CD4-positive, alpha-beta memory T cell (primary cell): ENCODE results near the gene ALG2. TPM values are rescaled to one million over a fixed set of nuclear protein-coding genes. Genes with fewer than 3 reads are reported as not detected.

Experiments used
- CTCF ChIA-PET: fragments of 350-600 bp; sonication (Branson Sonifier 250); formaldehyde crosslinking; loops from one replicate; lab custom pipeline; 2021; ENCODE audit warnings: inconsistent platforms; ENCODE audit not compliant: partially characterized antibody; lab: Charles Lee
- POLR2A ChIA-PET: fragments of 350-600 bp; sonication (Branson Sonifier 250); formaldehyde crosslinking; loops from one replicate; lab custom pipeline; 2021; ENCODE audit not compliant: partially characterized antibody; lab: Charles Lee
- DNase-seq, 5 donors: peaks; one replicate each; pipeline versions ENCODE4 v3.0.0 to v3.0.0-alpha.2; 2020 to 2022; ENCODE audit warnings: mixed read lengths in 1 of 5
- H3K27ac ChIP-seq: one replicate; pipeline ENCODE4 v1.7.0; 2013; ENCODE audit warnings: low read depth, low read length
- H3K27me3 ChIP-seq: 2 replicates; pipeline ENCODE4 v1.7.0; 2013; ENCODE audit warnings: mild to moderate bottlenecking, low read length, moderate library complexity; ENCODE audit not compliant: insufficient read depth
- H3K36me3 ChIP-seq: 2 replicates; pipeline ENCODE4 v1.7.0; 2013; ENCODE audit warnings: mild to moderate bottlenecking, low read length, moderate library complexity; ENCODE audit not compliant: insufficient read depth
- H3K4me1 ChIP-seq: 2 replicates; pipeline ENCODE4 v1.7.0; 2013; ENCODE audit warnings: mild to moderate bottlenecking, low read length, moderate library complexity; ENCODE audit not compliant: insufficient read depth
- H3K4me3 ChIP-seq, 2 donors: one replicate each; pipeline ENCODE4 v1.7.0; 2013; ENCODE audit warnings: low read length in 2 of 2, mild to moderate bottlenecking in 1 of 2
- H3K9me3 ChIP-seq, 2 donors: one replicate each; pipeline ENCODE4 v1.7.0; 2013; ENCODE audit warnings: low read length in 2 of 2, control low read depth in 1 of 2; ENCODE audit not compliant: control insufficient read depth in 1 of 2
- H3K27ac Mint-ChIP-seq, 7 donors: one replicate each; pipeline ENCODE4 v1.8.0; 2020 to 2021; ENCODE audit warnings: mixed read lengths in 7 of 7, mild to moderate bottlenecking in 6 of 7, inconsistent platforms in 3 of 7, moderate library complexity in 3 of 7
- H3K27me3 Mint-ChIP-seq, 2 donors: one replicate each; pipeline ENCODE4 v1.8.0; 2020 to 2021; ENCODE audit warnings: mixed read lengths in 2 of 2
- H3K36me3 Mint-ChIP-seq, 2 donors: one replicate each; pipeline ENCODE4 v1.8.0; 2020 to 2021; ENCODE audit warnings: mixed read lengths in 2 of 2, inconsistent platforms in 1 of 2, mild to moderate bottlenecking in 1 of 2
- H3K4me1 Mint-ChIP-seq, 4 donors: one replicate each; pipeline ENCODE4 v1.8.0; 2020 to 2021; ENCODE audit warnings: mixed read lengths in 4 of 4, mild to moderate bottlenecking in 1 of 4
- H3K4me3 Mint-ChIP-seq, 8 donors: one replicate each; pipeline ENCODE4 v1.8.0; 2020 to 2021; ENCODE audit warnings: mixed read lengths in 8 of 8, mild to moderate bottlenecking in 7 of 8, moderate library complexity in 6 of 8, inconsistent platforms in 3 of 8
- H3K9me3 Mint-ChIP-seq, 8 donors: one replicate each; pipeline ENCODE4 v1.8.0; 2020 to 2021; ENCODE audit warnings: mixed read lengths in 8 of 8, mild to moderate bottlenecking in 5 of 8, inconsistent platforms in 3 of 8, moderate library complexity in 1 of 8
- intact Hi-C: fragments of 100-400 bp; cut with micrococcal nuclease; formaldehyde crosslinking; loops from one replicate; pipeline ENCODE4 v1.15.1; 2023
- polyA plus RNA-seq, 2 donors: library from polyadenylated mRNA; unstranded; fragments of 300-500 nt; fragmentation: Illumina TruSeq; gene quantifications; one replicate each; pipeline ENCODE4 v1.2.3, GENCODE V29; 2021
- total RNA-seq, 2 experiments: library from RNA; stranded (reverse); gene quantifications; one replicate each; pipeline ENCODE4 v1.2.3, GENCODE V29; 2021

Gene ALG2, protein sequence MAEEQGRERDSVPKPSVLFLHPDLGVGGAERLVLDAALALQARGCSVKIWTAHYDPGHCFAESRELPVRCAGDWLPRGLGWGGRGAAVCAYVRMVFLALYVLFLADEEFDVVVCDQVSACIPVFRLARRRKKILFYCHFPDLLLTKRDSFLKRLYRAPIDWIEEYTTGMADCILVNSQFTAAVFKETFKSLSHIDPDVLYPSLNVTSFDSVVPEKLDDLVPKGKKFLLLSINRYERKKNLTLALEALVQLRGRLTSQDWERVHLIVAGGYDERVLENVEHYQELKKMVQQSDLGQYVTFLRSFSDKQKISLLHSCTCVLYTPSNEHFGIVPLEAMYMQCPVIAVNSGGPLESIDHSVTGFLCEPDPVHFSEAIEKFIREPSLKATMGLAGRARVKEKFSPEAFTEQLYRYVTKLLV
- total RNA-seq (10 to 100 TPM; 39.1 to 39.8 TPM), polyA plus RNA-seq (10 to 100 TPM; 35.3 to 36.8 TPM)

DNA sequence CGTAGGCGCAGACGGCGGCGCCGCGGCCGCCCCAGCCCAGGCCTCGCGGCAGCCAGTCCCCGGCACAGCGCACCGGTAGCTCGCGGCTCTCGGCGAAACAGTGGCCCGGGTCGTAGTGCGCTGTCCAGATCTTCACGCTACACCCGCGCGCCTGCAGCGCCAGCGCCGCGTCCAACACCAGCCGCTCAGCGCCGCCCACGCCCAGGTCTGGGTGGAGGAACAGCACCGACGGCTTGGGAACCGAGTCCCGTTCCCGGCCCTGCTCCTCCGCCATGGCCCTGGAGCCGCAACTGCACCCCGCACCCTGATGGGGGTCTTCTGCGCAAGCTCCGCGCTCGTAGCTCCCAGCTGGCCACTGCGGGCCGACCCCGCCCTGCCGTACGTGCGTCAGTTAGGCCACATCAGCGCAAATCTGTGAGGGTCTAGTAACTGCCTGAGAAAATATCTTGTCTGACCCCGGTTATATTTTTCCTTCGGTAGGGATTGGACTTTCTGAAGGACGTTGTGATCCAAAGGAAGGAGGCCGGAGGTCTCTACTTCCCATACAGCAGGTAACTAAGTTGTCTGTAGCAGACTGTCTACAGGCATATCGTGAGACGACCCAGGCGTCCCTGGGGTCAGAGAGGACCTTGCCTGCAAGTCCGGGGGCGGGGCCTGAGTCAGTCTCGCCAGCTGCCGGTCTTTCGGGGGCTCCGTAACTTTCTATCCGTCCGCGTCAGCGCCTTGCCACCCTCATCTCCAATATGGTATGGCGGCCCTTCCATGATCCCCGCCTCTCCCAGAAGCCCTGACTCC, at the start of gene ALG2, which contains the start of gene SEC61B:
ALG2 (minus strand) TSS at position 322 of the 795 bp plus-strand sequence; CDS start at position 274, 48 bp downstream.
SEC61B (plus strand) TSS at position 662 of the 795 bp plus-strand sequence; CDS start at position 744, 82 bp downstream.
- peak within 1 kb of the TSS; percentile 82 for H3K27ac ChIP-seq
- Mint-ChIP-seq H3K27me3 (no peaks in the 10 kb centered on the region), H3K36me3 (peaks cover 43 to 75% of the 10 kb centered on the region in 2 donors), H3K4me3 (peak within 1 kb of the TSS; percentile 95 to 100 (median 98)), H3K4me1 (peaks cover 51 to 93% (median 74%) of the 10 kb centered on the region in 4 donors), H3K27ac (peak within 1 kb of the TSS; percentile 99 to 100 (median 100)), H3K9me3 (no peaks in the 10 kb centered on the region)
- ChIA-PET CTCF (interaction anchor here (1.0 to 2.6 kb wide), 5 partner anchors 10 to 44 kb away, joined by 3 to 12 read pairs (median 4); no protein-coding TSS in a partner anchor), POLR2A (interaction anchor here (0.7 to 2.8 kb wide), 7 partner anchors 11 to 1190 kb away, joined by 3 to 16 read pairs (median 4); partner anchors contain the start of gene NR4A3)
- peaks cover 5% of the 10 kb centered on the region for H3K36me3 ChIP-seq
- no peaks in the 10 kb centered on the region for H3K27me3 ChIP-seq
- H3K4me3 ChIP-seq, result peak within 1 kb of the TSS; percentile 57 to 78
- peak; percentile 92 to 95 (median 93) for DNase-seq
- H3K4me1 ChIP-seq, result peaks cover 54% of the 10 kb centered on the region
- intact Hi-C loops, result loop anchor here (1.0 to 5.0 kb wide), 6 partner anchors 37 to 1130 kb away; partner anchors contain the start of genes ERP44, GALNT12, INVS and TEX10
- H3K9me3 ChIP-seq, result no peaks in the 10 kb centered on the region

DNA sequence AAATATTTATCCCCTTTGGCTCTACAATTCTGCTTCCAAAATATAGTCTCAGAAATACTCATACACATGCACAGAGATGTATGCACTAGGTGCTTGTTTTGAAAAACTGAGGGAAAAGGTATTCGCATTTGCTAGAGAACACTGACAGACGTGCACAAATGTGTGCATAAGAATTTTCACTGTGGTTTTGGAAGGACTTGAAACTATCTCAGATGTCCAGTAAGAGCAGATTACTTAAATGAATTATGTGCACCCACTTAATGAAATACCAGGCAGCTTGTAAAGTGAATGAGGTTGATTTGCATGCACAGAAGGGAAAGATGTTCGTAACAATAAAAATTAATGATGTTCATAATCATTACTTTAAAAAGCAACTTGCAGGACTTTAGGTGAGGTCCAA, 48.7 kb upstream of the ALG2 start:
- Histone ChIP-seq H3K27me3 (no peaks in the 10 kb centered on the region), H3K27ac (no peak overlapping the region), H3K4me1 (peaks cover 8% of the 10 kb centered on the region), H3K4me3 (no peak overlapping the region), H3K36me3 (no peaks in the 10 kb centered on the region), H3K9me3 (no peaks in the 10 kb centered on the region)
- ChIA-PET CTCF (no interaction called here), POLR2A (no interaction called here)
- no peaks in the 10 kb centered on the region for H3K36me3 Mint-ChIP-seq
- H3K27me3 Mint-ChIP-seq, result peaks cover 2 to 6% of the 10 kb centered on the region in 2 donors
- no peak for DNase-seq
- no peaks in the 10 kb centered on the region for H3K9me3 Mint-ChIP-seq
- H3K4me1 Mint-ChIP-seq, result peaks cover 7 to 12% (median 9%) of the 10 kb centered on the region in 4 donors
- intact Hi-C loops, result no loop called here
- H3K27ac Mint-ChIP-seq, result no peak overlapping the region
- no peak overlapping the region for H3K4me3 Mint-ChIP-seq

DNA sequence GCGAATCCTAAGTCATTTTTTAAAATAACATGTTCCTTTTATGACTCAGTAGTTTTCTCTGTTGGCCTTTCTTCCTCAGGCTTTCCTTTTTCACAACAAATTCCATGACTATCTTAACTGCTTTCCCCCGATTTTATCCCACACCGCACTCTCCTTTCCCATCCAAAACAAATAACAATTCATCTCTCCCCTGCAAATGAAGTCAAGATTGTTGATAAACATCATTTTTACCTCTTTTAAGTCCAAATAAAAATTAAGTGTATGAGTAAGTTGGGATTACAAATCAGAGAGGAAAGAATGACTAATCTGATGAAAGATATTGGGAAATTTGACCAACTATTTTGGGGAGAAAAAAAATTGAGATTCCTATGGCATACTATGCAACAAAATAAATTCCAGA, 47.7 kb upstream of the ALG2 start:
- Histone ChIP-seq H3K36me3 (no peaks in the 10 kb centered on the region), H3K27ac (no peak overlapping the region), H3K4me3 (no peak overlapping the region), H3K4me1 (peaks cover 8% of the 10 kb centered on the region), H3K9me3 (no peaks in the 10 kb centered on the region), H3K27me3 (no peaks in the 10 kb centered on the region)
- intact Hi-C loops, result loop anchor here (5.0 kb wide), 1 partner anchor 1053 kb away; no protein-coding TSS in a partner anchor
- H3K27me3 Mint-ChIP-seq, result peaks cover 2 to 6% of the 10 kb centered on the region in 2 donors
- no peak for DNase-seq
- H3K36me3 Mint-ChIP-seq, result no peaks in the 10 kb centered on the region
- ChIA-PET POLR2A (no interaction called here), CTCF (no interaction called here)
- H3K9me3 Mint-ChIP-seq, result no peaks in the 10 kb centered on the region
- peaks cover 7 to 12% (median 9%) of the 10 kb centered on the region in 4 donors for H3K4me1 Mint-ChIP-seq
- no peak overlapping the region for H3K27ac Mint-ChIP-seq
- no peak overlapping the region for H3K4me3 Mint-ChIP-seq

DNA sequence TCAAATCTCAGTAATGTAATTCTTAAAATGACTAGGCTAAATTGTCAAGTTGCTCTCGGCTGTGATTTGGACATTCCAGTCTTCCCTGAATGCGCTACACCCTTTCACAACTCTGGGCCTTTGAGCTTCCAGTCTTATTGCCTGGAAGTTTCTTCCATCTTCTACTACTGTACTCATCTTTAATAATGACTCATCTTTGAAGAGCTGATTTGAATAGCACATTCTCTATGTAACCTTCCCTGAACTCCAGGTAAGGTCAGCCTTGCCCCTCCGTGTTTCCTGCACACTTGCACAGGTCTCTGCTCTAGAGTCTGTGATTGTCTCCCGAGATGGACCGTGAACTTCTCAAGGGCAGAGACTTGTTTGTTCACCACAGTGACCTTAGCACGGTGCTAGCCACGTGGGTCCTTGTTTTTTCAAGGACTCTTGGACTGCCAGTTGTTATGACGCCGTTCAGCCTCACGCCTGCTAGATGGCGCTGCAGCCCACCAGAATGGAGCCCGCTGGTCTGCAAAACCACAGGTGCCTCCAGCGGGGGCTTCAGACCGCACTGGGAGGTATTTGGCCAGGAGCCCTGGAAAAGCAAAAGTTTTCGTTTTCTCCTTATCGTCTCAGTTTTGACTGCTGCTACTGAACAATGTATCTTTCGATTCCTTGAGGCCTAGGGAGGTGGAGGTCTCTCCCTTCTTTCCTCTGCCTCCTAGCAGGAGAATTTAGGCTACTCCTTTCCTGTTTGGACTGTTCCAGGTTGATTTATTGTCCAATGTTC, 44.7 kb upstream of the ALG2 start:
- Histone ChIP-seq H3K27ac (no peak overlapping the region), H3K4me3 (no peak overlapping the region)
- no peak overlapping the region for H3K27ac Mint-ChIP-seq

DNA sequence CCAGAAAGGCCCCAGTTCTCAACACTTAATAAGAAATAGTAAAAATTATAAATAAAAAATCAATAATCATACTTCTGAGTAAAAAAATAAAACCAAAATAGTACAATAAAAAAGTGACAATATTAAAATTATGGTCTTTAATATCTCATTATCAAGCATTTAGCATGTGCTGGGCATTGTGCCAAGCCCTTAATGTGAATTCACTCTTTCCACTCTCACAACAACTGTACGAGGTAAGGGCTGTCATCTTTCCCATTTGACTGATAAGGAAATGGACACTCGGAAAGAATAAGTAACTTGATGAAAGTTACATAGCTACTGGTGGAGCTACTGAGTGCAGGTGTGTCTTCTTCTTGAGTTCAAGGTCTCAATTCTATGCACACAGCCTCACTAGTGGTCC, 43.9 kb upstream of the ALG2 start:
- Mint-ChIP-seq H3K9me3 (no peaks in the 10 kb centered on the region), H3K4me3 (no peak overlapping the region), H3K27me3 (peaks cover 0 to 2% of the 10 kb centered on the region in 2 donors), H3K4me1 (peaks cover 7 to 12% (median 10%) of the 10 kb centered on the region in 4 donors), H3K27ac (no peak overlapping the region), H3K36me3 (no peaks in the 10 kb centered on the region)
- Histone ChIP-seq H3K27me3 (no peaks in the 10 kb centered on the region), H3K4me1 (peaks cover 8% of the 10 kb centered on the region), H3K9me3 (no peaks in the 10 kb centered on the region), H3K27ac (no peak overlapping the region), H3K4me3 (no peak overlapping the region), H3K36me3 (no peaks in the 10 kb centered on the region)
- intact Hi-C loops, result loop anchor here (1.0 to 5.0 kb wide), 2 partner anchors 542 to 1057 kb away; no protein-coding TSS in a partner anchor
- ChIA-PET POLR2A (no interaction called here), CTCF (interaction anchor here (0.9 to 1.7 kb wide), 5 partner anchors 10 to 822 kb away, joined by 3 to 4 read pairs (median 3); partner anchors contain the start of genes ALG2 and SEC61B)
- no peak for DNase-seq

More for the DNA sequence above, 44.7 kb upstream of the ALG2 start:
- peak; percentile 22 to 52 (median 29) for DNase-seq
- no peaks in the 10 kb centered on the region for H3K36me3 ChIP-seq
- CTCF ChIA-PET, result interaction anchor here (0.9 to 1.7 kb wide), 5 partner anchors 10 to 821 kb away, joined by 3 to 4 read pairs (median 3); partner anchors contain the start of genes ALG2 and SEC61B
- intact Hi-C loops, result loop anchor here (1.0 to 5.0 kb wide), 2 partner anchors 541 to 1056 kb away; no protein-coding TSS in a partner anchor
- peaks cover 8% of the 10 kb centered on the region for H3K4me1 ChIP-seq
- Mint-ChIP-seq H3K4me1 (peaks cover 7 to 12% (median 9%) of the 10 kb centered on the region in 4 donors), H3K27me3 (peaks cover 0 to 2% of the 10 kb centered on the region in 2 donors), H3K4me3 (peak overlapping the region in 5 of 8 donors; percentile 23 to 64 (median 36)), H3K9me3 (no peaks in the 10 kb centered on the region), H3K36me3 (no peaks in the 10 kb centered on the region)
- no peaks in the 10 kb centered on the region for H3K9me3 ChIP-seq
- H3K27me3 ChIP-seq, result no peaks in the 10 kb centered on the region
- POLR2A ChIA-PET, result no interaction called here

DNA sequence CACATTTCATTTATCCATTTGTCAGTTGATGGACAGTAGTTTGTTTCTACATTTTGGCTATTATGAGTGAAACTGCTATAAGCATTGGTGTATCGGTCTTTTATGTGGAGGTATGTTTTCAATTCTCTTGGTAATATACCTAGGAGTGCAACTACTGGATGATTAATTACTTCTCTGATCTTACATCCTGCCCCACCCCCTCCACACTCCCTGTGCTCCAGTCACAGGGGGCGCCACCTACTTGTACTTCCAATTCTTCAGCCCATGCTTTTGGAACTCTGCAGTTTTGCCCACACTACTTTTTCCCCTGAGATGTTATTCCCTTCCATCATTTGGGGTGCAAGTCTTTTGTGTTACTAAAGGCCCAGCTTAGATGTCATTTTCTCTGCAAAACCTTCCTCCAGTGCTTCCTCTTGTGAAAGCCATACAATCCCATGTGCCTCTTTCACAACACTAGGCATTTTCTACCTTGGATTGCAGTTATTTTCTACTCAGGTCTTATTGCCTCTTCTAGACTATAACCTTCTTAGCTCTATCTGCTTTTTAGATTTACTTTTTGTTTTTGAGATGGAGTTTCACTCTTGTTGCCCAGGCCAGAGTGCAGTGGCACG, 42.4 kb upstream of the ALG2 start:
- no peak for DNase-seq
- CTCF ChIA-PET, result no interaction called here
- intact Hi-C loops, result no loop called here

More for the DNA sequence above, 42.4 kb upstream of the ALG2 start:
- Histone ChIP-seq H3K4me3 (no peak overlapping the region), H3K27me3 (no peaks in the 10 kb centered on the region), H3K27ac (no peak overlapping the region), H3K9me3 (no peaks in the 10 kb centered on the region), H3K4me1 (peaks cover 20% of the 10 kb centered on the region), H3K36me3 (no peaks in the 10 kb centered on the region)
- no peaks in the 10 kb centered on the region for H3K9me3 Mint-ChIP-seq
- no peak overlapping the region for H3K27ac Mint-ChIP-seq
- no peaks in the 10 kb centered on the region for H3K36me3 Mint-ChIP-seq
- no peak overlapping the region for H3K4me3 Mint-ChIP-seq
- H3K4me1 Mint-ChIP-seq, result peaks cover 11 to 17% (median 14%) of the 10 kb centered on the region in 4 donors
- POLR2A ChIA-PET, result no interaction called here
- H3K27me3 Mint-ChIP-seq, result no peaks in the 10 kb centered on the region
